Lower leg skin (tissue), 3 donors: ENCODE data around the gene NDUFAF4.

Source experiments
- POLR2A ChIP-seq, 2 donors: fragments of 450-650 bp; IDR thresholded peaks; one replicate each; pipeline ENCODE4 v1.6.1; 2016 to 2017; ENCODE audit warnings: antibody characterized with exemption in 2 of 2, mild to moderate bottlenecking in 1 of 2, moderate library complexity in 1 of 2
- TF ChIP-seq, protein P1 (sequence below), 3 donors: fragments of 450-650 bp; IDR thresholded peaks; one replicate each; pipeline ENCODE4 v1.5.1; 2016; ENCODE audit warnings: antibody characterized with exemption in 3 of 3, mild to moderate bottlenecking in 3 of 3, moderate library complexity in 2 of 3

DNA sequence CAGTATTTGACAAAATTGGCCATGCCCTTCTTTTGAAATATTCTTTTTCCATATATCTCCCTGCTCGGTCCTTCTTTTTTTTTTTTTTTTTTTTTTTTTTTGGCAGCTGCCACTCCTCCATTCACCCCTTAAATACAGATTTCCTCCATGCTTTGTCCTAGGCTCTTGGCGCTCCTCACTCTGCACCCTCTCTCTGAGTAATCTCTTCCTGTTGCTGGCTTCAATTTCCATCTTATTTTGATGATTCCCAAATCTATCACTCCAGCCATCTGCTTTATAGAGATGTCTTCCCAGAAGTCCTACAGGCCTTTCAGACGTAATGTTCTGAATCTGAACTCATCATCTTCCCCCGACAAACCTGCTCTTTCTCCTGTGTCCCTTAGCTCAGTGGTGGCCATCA lies 14.1 kb upstream of the NDUFAF4 start:
- TF ChIP-seq, protein P1, sequence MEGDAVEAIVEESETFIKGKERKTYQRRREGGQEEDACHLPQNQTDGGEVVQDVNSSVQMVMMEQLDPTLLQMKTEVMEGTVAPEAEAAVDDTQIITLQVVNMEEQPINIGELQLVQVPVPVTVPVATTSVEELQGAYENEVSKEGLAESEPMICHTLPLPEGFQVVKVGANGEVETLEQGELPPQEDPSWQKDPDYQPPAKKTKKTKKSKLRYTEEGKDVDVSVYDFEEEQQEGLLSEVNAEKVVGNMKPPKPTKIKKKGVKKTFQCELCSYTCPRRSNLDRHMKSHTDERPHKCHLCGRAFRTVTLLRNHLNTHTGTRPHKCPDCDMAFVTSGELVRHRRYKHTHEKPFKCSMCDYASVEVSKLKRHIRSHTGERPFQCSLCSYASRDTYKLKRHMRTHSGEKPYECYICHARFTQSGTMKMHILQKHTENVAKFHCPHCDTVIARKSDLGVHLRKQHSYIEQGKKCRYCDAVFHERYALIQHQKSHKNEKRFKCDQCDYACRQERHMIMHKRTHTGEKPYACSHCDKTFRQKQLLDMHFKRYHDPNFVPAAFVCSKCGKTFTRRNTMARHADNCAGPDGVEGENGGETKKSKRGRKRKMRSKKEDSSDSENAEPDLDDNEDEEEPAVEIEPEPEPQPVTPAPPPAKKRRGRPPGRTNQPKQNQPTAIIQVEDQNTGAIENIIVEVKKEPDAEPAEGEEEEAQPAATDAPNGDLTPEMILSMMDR (IDR thresholded peaks at IDR 0.05), result no peak
- TF ChIP-seq POLR2A (IDR thresholded peaks at IDR 0.05), result no peak
